Testis (tissue), 2 donors: ENCODE results near the gene DAG1.

Experiments
- POLR2A ChIP-seq: fragments of 450-650 bp; IDR thresholded peaks from one replicate; pipeline ENCODE4 v1.6.1; 2017; ENCODE audit warnings: antibody characterized with exemption, mild to moderate bottlenecking, moderate library complexity
- TF ChIP-seq, protein P1 (sequence below), 3 experiments: fragments of 450-650 bp in 2 of 3; fragments of 200-600 bp in 1 of 3; sonication (generic) in 1 of 3; IDR thresholded peaks; one replicate each; pipeline ENCODE4 v1.5.1; 2016 to 2019; ENCODE audit warnings: antibody characterized with exemption in 3 of 3, mild to moderate bottlenecking in 2 of 3, moderate library complexity in 1 of 3

DNA sequence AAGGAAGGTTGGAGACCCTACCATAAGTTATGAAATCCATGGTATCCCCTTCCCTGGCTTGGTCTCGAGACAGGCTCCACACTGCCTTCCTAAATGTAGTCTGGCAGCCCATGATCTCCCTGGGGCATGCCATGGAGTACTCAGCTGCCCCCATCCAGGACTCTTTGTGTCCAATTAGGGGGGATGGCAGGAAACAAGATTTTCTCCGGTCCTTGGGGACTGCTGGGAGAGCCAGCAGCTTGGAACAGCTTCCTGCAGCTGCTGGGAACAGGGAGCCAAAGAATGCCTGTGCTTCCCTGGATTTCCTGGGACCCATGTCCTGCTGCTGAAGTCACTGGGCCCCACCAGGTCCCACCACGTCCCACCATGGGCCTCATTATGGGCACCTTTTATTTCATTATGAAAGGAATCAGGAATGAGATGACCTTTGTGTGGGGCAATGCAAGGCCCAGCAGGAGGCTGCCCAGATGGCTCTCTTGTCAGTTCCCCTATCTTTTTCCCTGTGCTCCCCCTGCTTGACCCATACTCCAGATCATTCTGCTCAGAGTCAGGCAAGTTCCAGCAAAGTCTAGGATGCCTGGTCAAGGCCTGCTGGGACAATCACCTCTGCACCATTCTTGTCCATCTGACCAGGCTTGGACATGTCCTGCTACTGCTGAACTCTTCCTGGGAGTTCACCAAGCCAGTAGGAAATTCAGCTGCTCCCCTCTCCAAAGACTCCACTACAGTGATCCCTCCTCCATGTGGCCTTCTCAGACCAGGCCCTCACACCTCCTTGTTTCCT, 15.0 kb upstream of the DAG1 start:
- TF ChIP-seq, protein P1, sequence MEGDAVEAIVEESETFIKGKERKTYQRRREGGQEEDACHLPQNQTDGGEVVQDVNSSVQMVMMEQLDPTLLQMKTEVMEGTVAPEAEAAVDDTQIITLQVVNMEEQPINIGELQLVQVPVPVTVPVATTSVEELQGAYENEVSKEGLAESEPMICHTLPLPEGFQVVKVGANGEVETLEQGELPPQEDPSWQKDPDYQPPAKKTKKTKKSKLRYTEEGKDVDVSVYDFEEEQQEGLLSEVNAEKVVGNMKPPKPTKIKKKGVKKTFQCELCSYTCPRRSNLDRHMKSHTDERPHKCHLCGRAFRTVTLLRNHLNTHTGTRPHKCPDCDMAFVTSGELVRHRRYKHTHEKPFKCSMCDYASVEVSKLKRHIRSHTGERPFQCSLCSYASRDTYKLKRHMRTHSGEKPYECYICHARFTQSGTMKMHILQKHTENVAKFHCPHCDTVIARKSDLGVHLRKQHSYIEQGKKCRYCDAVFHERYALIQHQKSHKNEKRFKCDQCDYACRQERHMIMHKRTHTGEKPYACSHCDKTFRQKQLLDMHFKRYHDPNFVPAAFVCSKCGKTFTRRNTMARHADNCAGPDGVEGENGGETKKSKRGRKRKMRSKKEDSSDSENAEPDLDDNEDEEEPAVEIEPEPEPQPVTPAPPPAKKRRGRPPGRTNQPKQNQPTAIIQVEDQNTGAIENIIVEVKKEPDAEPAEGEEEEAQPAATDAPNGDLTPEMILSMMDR (IDR thresholded peaks at IDR 0.05): no peak
- no peak for TF ChIP-seq POLR2A
